Measurements from ENCODE around the gene SUMO3.

SUMO3 gene

DNA sequence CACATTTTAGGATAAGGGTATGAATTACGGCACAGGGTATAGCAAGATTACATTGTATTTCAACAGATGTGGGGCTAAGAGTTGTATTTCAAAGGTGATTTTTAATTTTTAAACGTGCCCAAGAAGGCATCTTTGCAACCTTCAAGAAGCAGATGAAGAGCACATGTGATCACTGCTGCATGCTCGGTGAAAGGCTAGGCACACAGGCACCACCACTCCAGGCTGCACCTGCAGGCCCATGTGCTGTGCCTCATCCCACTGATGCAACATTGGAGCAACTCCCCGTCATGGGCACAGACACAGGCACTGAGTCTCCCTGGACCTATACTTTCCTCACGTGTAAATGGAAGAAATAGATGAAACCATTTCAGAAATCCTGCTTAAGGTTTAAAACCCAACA, 39.8 kb downstream of the SUMO3 start:
- H3K9me3 ChIP-seq (ENCODE audit: severe bottlenecking): no peaks in the 10 kb centered on the region
- H3K4me3 ChIP-seq (ENCODE audit: low read depth, low read length): no peak overlapping the region
- TF ChIP-seq, protein P1, sequence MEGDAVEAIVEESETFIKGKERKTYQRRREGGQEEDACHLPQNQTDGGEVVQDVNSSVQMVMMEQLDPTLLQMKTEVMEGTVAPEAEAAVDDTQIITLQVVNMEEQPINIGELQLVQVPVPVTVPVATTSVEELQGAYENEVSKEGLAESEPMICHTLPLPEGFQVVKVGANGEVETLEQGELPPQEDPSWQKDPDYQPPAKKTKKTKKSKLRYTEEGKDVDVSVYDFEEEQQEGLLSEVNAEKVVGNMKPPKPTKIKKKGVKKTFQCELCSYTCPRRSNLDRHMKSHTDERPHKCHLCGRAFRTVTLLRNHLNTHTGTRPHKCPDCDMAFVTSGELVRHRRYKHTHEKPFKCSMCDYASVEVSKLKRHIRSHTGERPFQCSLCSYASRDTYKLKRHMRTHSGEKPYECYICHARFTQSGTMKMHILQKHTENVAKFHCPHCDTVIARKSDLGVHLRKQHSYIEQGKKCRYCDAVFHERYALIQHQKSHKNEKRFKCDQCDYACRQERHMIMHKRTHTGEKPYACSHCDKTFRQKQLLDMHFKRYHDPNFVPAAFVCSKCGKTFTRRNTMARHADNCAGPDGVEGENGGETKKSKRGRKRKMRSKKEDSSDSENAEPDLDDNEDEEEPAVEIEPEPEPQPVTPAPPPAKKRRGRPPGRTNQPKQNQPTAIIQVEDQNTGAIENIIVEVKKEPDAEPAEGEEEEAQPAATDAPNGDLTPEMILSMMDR (IDR thresholded peaks at IDR 0.05; ENCODE audit: low read depth, low read length): no peak
- no peaks in the 10 kb centered on the region for H3K27me3 ChIP-seq (ENCODE audit: insufficient read depth, low read depth, severe bottlenecking)
- no peak overlapping the region for H3K27ac ChIP-seq
- no peak for DNase-seq
- H3K36me3 ChIP-seq: peaks cover 58% of the 10 kb centered on the region

DNA sequence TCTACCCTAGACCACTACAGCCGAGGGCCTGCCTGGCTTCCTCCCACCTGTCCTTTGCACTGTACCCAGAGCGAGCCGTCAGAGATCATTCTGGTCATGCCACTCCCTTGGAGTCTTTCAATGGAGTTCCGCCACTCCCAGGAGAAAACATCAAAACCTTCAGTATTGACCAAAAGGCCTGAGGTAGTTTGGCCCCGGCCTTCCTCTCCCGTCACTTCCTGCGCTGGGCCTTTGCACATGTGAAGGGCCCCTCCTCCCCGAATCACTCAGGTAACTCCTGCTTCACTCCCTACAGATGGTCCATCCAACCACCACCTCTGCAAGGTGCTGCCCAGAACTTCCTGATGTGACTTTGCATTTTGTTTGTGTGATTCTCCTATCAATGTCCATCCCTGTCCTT, 42.9 kb downstream of the SUMO3 start:
- no peak for DNase-seq
- Histone ChIP-seq H3K27me3 (ENCODE audit: insufficient read depth, low read depth, severe bottlenecking) (no peaks in the 10 kb centered on the region), H3K27ac (no peak overlapping the region), H3K9me3 (ENCODE audit: severe bottlenecking) (no peaks in the 10 kb centered on the region), H3K36me3 (peaks cover 81% of the 10 kb centered on the region), H3K4me3 (ENCODE audit: low read depth, low read length) (no peak overlapping the region)
- TF ChIP-seq, protein P1 (IDR thresholded peaks at IDR 0.05; ENCODE audit: low read depth, low read length): no peak

DNA sequence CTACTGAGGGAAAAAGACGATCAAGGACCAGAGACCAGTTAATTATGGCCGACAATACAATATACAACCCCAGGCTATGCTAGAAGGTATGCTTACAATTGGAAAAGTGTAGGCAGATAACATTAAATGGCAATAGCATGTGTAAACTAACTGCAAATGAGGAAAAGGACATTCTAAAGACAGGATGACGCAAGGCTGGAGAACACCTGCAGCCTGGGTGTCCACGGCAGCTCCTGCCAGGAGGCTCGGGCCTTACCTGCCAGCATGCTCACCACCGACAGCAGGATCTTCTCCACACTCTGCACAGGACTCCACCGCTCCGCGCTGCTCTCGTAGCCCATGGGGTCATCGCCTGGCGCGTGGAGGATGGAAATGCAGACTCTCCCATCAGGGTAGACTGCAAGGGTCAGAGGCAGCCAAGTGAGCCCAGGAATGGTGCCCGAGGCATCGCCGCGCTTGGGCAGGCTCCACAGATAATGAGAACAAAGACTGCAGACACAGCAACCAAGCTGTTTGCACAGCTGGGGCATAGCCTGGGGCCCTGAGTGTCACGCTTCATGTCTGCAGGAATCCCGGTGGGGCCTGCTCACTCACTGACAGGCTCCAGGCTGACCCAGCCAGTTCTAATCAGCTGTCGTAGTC, 44.5 kb downstream of the SUMO3 start:
- Histone ChIP-seq H3K36me3 (peaks cover 86% of the 10 kb centered on the region), H3K4me3 (ENCODE audit: low read depth, low read length) (no peak overlapping the region), H3K9me3 (ENCODE audit: severe bottlenecking) (no peaks in the 10 kb centered on the region), H3K27me3 (ENCODE audit: insufficient read depth, low read depth, severe bottlenecking) (no peaks in the 10 kb centered on the region), H3K27ac (no peak overlapping the region)
- DNase-seq: no peak
- TF ChIP-seq, protein P1 (IDR thresholded peaks at IDR 0.05; ENCODE audit: low read depth, low read length): no peak

DNA sequence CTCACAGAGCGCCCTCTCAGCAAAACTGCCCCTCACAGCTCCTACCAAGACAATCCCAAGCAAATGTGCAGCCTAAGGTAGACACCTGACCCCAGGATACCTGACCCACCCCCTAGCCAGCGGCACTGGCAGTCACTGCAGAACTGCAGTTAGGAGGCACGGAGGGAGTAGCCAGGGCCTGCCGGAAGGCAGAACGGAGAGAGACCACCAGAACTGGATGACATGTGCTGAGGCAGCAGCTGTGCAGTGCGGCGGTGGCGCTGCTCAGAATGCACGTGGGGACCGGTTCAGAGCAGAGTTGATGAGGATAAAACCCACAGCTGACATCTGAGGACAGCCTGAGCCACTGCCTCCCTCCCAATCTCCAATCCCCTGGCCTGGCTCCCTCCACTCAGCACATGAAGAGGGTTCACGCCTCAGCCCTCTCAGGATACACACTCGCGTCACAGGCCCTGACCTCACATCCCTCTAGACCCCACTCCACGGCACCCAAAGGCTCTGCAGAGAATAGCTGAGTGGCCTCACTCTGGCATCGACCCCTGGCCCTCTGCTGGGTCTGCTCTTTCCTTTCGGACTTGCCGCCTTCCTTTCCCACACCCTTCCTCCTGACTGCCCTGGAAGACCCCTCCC, 45.9 kb downstream of the SUMO3 start:
- Histone ChIP-seq H3K36me3 (peaks cover 72% of the 10 kb centered on the region), H3K27ac (no peak overlapping the region), H3K27me3 (ENCODE audit: insufficient read depth, low read depth, severe bottlenecking) (no peaks in the 10 kb centered on the region), H3K9me3 (ENCODE audit: severe bottlenecking) (no peaks in the 10 kb centered on the region), H3K4me3 (ENCODE audit: low read depth, low read length) (no peak overlapping the region)
- TF ChIP-seq, protein P1 (IDR thresholded peaks at IDR 0.05; ENCODE audit: low read depth, low read length): no peak
- peak; percentile 6 for DNase-seq

DNA sequence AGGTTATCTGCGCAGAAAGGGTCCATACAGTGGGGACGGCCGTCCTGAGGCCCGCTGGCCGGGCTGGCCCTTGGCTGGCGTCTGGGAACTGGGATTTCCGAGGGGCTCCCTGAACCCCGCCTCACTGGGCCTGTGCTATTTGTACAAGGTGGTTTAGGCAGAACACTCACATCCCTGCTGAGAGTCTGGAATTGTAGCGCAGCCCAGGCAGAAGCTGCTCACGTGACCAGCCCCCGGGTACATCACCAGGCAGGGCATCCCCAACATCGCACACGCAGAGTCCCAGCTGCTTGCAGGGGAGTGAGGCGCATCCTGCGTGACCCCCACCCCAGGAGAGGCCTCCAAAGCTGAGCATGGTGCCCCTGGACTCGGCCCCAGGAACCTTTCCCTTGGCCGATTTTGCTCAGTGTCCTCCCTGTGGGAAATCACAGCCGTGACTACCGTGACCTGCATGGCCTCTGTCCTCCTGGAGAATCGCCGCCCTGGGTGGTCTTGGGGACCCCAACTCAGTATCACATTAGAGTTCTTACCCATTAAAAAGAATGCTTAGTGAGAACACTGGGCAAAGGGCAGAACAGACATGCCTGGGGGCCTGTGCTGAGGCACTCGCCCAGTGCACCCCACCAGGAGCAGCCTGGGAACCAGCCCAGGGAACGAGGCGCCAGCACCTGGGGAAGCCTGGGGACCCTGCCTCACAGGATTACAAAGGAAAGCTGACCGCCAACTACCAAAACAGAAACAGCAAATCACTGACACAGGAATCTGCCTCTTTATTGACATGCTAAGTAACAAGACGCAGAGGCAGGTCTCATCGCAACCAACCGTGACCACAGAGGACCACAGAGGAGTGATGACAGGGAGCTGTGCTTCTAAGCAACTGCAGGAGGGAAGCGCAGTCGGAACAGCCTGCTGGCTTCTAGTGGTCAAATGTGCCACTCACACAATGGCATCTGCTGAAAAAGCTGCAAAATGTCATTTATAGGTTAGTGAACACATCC, 49.7 kb downstream of the SUMO3 start:
- no peak overlapping the region for H3K4me3 ChIP-seq (ENCODE audit: low read depth, low read length)
- peaks cover 36% of the 10 kb centered on the region for H3K36me3 ChIP-seq
- DNase-seq: peak; percentile 7
- TF ChIP-seq, protein P1 (IDR thresholded peaks at IDR 0.05; ENCODE audit: low read depth, low read length): no peak
- no peak overlapping the region; the same call in 1 of the 2 replicates for H3K27ac ChIP-seq
- no peaks in the 10 kb centered on the region for H3K27me3 ChIP-seq (ENCODE audit: insufficient read depth, low read depth, severe bottlenecking)
- H3K9me3 ChIP-seq (ENCODE audit: severe bottlenecking): no peaks in the 10 kb centered on the region
